CD4-positive, alpha-beta memory T cell (primary cell): ENCODE data around the gene VIPR2. TPM values are rescaled to one million over a fixed set of nuclear protein-coding genes. Genes with fewer than 3 reads are reported as not detected.

ENCODE experiments used
- CTCF ChIA-PET: fragments of 350-600 bp; sonication (Branson Sonifier 250); formaldehyde crosslinking; loops from one replicate; lab custom pipeline; 2021; ENCODE audit warnings: inconsistent platforms; ENCODE audit not compliant: partially characterized antibody; lab: Charles Lee
- POLR2A ChIA-PET: fragments of 350-600 bp; sonication (Branson Sonifier 250); formaldehyde crosslinking; loops from one replicate; lab custom pipeline; 2021; ENCODE audit not compliant: partially characterized antibody; lab: Charles Lee
- DNase-seq, 5 donors: peaks; one replicate each; pipeline versions ENCODE4 v3.0.0 to v3.0.0-alpha.2; 2020 to 2022; ENCODE audit warnings: mixed read lengths in 1 of 5
- H3K27ac ChIP-seq: one replicate; pipeline ENCODE4 v1.7.0; 2013; ENCODE audit warnings: low read depth, low read length
- H3K27me3 ChIP-seq: 2 replicates; pipeline ENCODE4 v1.7.0; 2013; ENCODE audit warnings: mild to moderate bottlenecking, low read length, moderate library complexity; ENCODE audit not compliant: insufficient read depth
- H3K36me3 ChIP-seq: 2 replicates; pipeline ENCODE4 v1.7.0; 2013; ENCODE audit warnings: mild to moderate bottlenecking, low read length, moderate library complexity; ENCODE audit not compliant: insufficient read depth
- H3K4me1 ChIP-seq: 2 replicates; pipeline ENCODE4 v1.7.0; 2013; ENCODE audit warnings: mild to moderate bottlenecking, low read length, moderate library complexity; ENCODE audit not compliant: insufficient read depth
- H3K4me3 ChIP-seq, 2 donors: one replicate each; pipeline ENCODE4 v1.7.0; 2013; ENCODE audit warnings: low read length in 2 of 2, mild to moderate bottlenecking in 1 of 2
- H3K9me3 ChIP-seq, 2 donors: one replicate each; pipeline ENCODE4 v1.7.0; 2013; ENCODE audit warnings: low read length in 2 of 2, control low read depth in 1 of 2; ENCODE audit not compliant: control insufficient read depth in 1 of 2
- H3K27ac Mint-ChIP-seq, 7 donors: one replicate each; pipeline ENCODE4 v1.8.0; 2020 to 2021; ENCODE audit warnings: mixed read lengths in 7 of 7, mild to moderate bottlenecking in 6 of 7, inconsistent platforms in 3 of 7, moderate library complexity in 3 of 7
- H3K27me3 Mint-ChIP-seq, 2 donors: one replicate each; pipeline ENCODE4 v1.8.0; 2020 to 2021; ENCODE audit warnings: mixed read lengths in 2 of 2
- H3K36me3 Mint-ChIP-seq, 2 donors: one replicate each; pipeline ENCODE4 v1.8.0; 2020 to 2021; ENCODE audit warnings: mixed read lengths in 2 of 2, inconsistent platforms in 1 of 2, mild to moderate bottlenecking in 1 of 2
- H3K4me1 Mint-ChIP-seq, 4 donors: one replicate each; pipeline ENCODE4 v1.8.0; 2020 to 2021; ENCODE audit warnings: mixed read lengths in 4 of 4, mild to moderate bottlenecking in 1 of 4
- H3K4me3 Mint-ChIP-seq, 8 donors: one replicate each; pipeline ENCODE4 v1.8.0; 2020 to 2021; ENCODE audit warnings: mixed read lengths in 8 of 8, mild to moderate bottlenecking in 7 of 8, moderate library complexity in 6 of 8, inconsistent platforms in 3 of 8
- H3K9me3 Mint-ChIP-seq, 8 donors: one replicate each; pipeline ENCODE4 v1.8.0; 2020 to 2021; ENCODE audit warnings: mixed read lengths in 8 of 8, mild to moderate bottlenecking in 5 of 8, inconsistent platforms in 3 of 8, moderate library complexity in 1 of 8
- intact Hi-C: fragments of 100-400 bp; cut with micrococcal nuclease; formaldehyde crosslinking; loops from one replicate; pipeline ENCODE4 v1.15.1; 2023
- polyA plus RNA-seq, 2 donors: library from polyadenylated mRNA; unstranded; fragments of 300-500 nt; fragmentation: Illumina TruSeq; gene quantifications; one replicate each; pipeline ENCODE4 v1.2.3, GENCODE V29; 2021
- total RNA-seq, 2 experiments: library from RNA; stranded (reverse); gene quantifications; one replicate each; pipeline ENCODE4 v1.2.3, GENCODE V29; 2021

VIPR2 gene
- total and polyA plus RNA-seq, 4 experiments from 2014 or later, result 0.15 to 0.17 TPM; not detected in 2

- CTCF ChIA-PET, result no interaction called here
- H3K4me3 Mint-ChIP-seq, result no peak overlapping the region
- no peak overlapping the region for H3K4me3 ChIP-seq
- H3K27me3 Mint-ChIP-seq, result peaks cover 7 to 10% of the 10 kb centered on the region in 2 donors
- no peak overlapping the region for H3K27ac ChIP-seq
- no peak for DNase-seq
- intact Hi-C loops, result no loop called here
- no peaks in the 10 kb centered on the region for H3K27me3 ChIP-seq
- POLR2A ChIA-PET, result no interaction called here
- H3K36me3 ChIP-seq, result no peaks in the 10 kb centered on the region
- H3K9me3 Mint-ChIP-seq, result peaks cover 0 to 2% (median 0%) of the 10 kb centered on the region in 8 donors
- H3K36me3 Mint-ChIP-seq, result no peaks in the 10 kb centered on the region
- H3K27ac Mint-ChIP-seq, result no peak overlapping the region
- no peaks in the 10 kb centered on the region for H3K9me3 ChIP-seq
- no peaks in the 10 kb centered on the region for H3K4me1 ChIP-seq
- no peaks in the 10 kb centered on the region for H3K4me1 Mint-ChIP-seq
Measured at GRCh38 chr7:159130820-159131219, 13.8 kb downstream of the VIPR2 start.

- Histone ChIP-seq H3K4me1 (no peaks in the 10 kb centered on the region), H3K27ac (no peak overlapping the region), H3K27me3 (no peaks in the 10 kb centered on the region), H3K9me3 (no peaks in the 10 kb centered on the region), H3K36me3 (no peaks in the 10 kb centered on the region), H3K4me3 (no peak overlapping the region)
- Mint-ChIP-seq H3K27ac (no peak overlapping the region), H3K4me1 (no peaks in the 10 kb centered on the region), H3K4me3 (no peak overlapping the region), H3K27me3 (peaks cover 7 to 10% of the 10 kb centered on the region in 2 donors), H3K9me3 (peaks cover 0 to 2% (median 0%) of the 10 kb centered on the region in 8 donors), H3K36me3 (no peaks in the 10 kb centered on the region)
- CTCF ChIA-PET, result no interaction called here
- intact Hi-C loops, result no loop called here
- no peak for DNase-seq
- POLR2A ChIA-PET, result no interaction called here
Measured at GRCh38 chr7:159130199-159130775, 14.4 kb downstream of the VIPR2 start.

GRCh38 chr7:159128767-159129166 is 15.9 kb downstream of the VIPR2 start:
- Histone ChIP-seq H3K4me3 (no peak overlapping the region), H3K27me3 (no peaks in the 10 kb centered on the region), H3K4me1 (no peaks in the 10 kb centered on the region), H3K9me3 (no peaks in the 10 kb centered on the region), H3K27ac (no peak overlapping the region), H3K36me3 (no peaks in the 10 kb centered on the region)
- Mint-ChIP-seq H3K36me3 (no peaks in the 10 kb centered on the region), H3K27me3 (peaks cover 9 to 11% of the 10 kb centered on the region in 2 donors), H3K4me1 (no peaks in the 10 kb centered on the region), H3K9me3 (peaks cover 0 to 2% (median 0%) of the 10 kb centered on the region in 8 donors), H3K4me3 (no peak overlapping the region), H3K27ac (no peak overlapping the region)
- POLR2A ChIA-PET, result no interaction called here
- CTCF ChIA-PET, result no interaction called here
- intact Hi-C loops, result no loop called here
- DNase-seq, result no peak

GRCh38 chr7:159127691-159128642 is 16.7 kb downstream of the VIPR2 start:
- H3K27me3 Mint-ChIP-seq, result peaks cover 9 to 12% of the 10 kb centered on the region in 2 donors
- peaks cover 0 to 6% (median 2%) of the 10 kb centered on the region in 8 donors for H3K9me3 Mint-ChIP-seq
- Histone ChIP-seq H3K9me3 (no peaks in the 10 kb centered on the region), H3K4me1 (no peaks in the 10 kb centered on the region), H3K4me3 (no peak overlapping the region), H3K36me3 (no peaks in the 10 kb centered on the region), H3K27ac (no peak overlapping the region), H3K27me3 (no peaks in the 10 kb centered on the region)
- no peaks in the 10 kb centered on the region for H3K36me3 Mint-ChIP-seq
- H3K4me3 Mint-ChIP-seq, result no peak overlapping the region
- POLR2A ChIA-PET, result no interaction called here
- CTCF ChIA-PET, result no interaction called here
- H3K4me1 Mint-ChIP-seq, result no peaks in the 10 kb centered on the region
- no peak for DNase-seq
- H3K27ac Mint-ChIP-seq, result no peak overlapping the region
- intact Hi-C loops, result no loop called here

- Histone ChIP-seq H3K4me3 (no peak overlapping the region), H3K9me3 (no peaks in the 10 kb centered on the region), H3K27ac (no peak overlapping the region), H3K27me3 (no peaks in the 10 kb centered on the region), H3K4me1 (no peaks in the 10 kb centered on the region), H3K36me3 (no peaks in the 10 kb centered on the region)
- Mint-ChIP-seq H3K9me3 (peaks cover 0 to 11% (median 2%) of the 10 kb centered on the region in 8 donors), H3K4me1 (no peaks in the 10 kb centered on the region), H3K36me3 (no peaks in the 10 kb centered on the region), H3K27me3 (peaks cover 8 to 12% of the 10 kb centered on the region in 2 donors), H3K27ac (no peak overlapping the region), H3K4me3 (no peak overlapping the region)
- intact Hi-C loops, result no loop called here
- CTCF ChIA-PET, result interaction anchor here (1.0 kb wide), 1 partner anchor 10 kb away, joined by 3 read pairs; no protein-coding TSS in a partner anchor
- DNase-seq, result no peak
- POLR2A ChIA-PET, result no interaction called here
Measured at GRCh38 chr7:159126311-159127260, 18.1 kb downstream of the VIPR2 start.

GRCh38 chr7:159125955-159126270 is 18.8 kb downstream of the VIPR2 start:
- CTCF ChIA-PET, result interaction anchor here (1.0 kb wide), 1 partner anchor 9 kb away, joined by 3 read pairs; no protein-coding TSS in a partner anchor
- no peak for DNase-seq
- POLR2A ChIA-PET, result no interaction called here
- no peaks in the 10 kb centered on the region for H3K36me3 Mint-ChIP-seq
- H3K4me3 Mint-ChIP-seq, result no peak overlapping the region
- intact Hi-C loops, result no loop called here
- H3K27ac ChIP-seq, result no peak overlapping the region
- H3K27me3 ChIP-seq, result no peaks in the 10 kb centered on the region
- no peaks in the 10 kb centered on the region for H3K4me1 Mint-ChIP-seq
- H3K9me3 Mint-ChIP-seq, result peaks cover 0 to 12% (median 2%) of the 10 kb centered on the region in 8 donors
- H3K4me3 ChIP-seq, result no peak overlapping the region
- H3K9me3 ChIP-seq, result no peaks in the 10 kb centered on the region
- H3K36me3 ChIP-seq, result no peaks in the 10 kb centered on the region
- H3K27me3 Mint-ChIP-seq, result peaks cover 10 to 12% of the 10 kb centered on the region in 2 donors
- H3K27ac Mint-ChIP-seq, result no peak overlapping the region
- H3K4me1 ChIP-seq, result no peaks in the 10 kb centered on the region
